Left hindlimb (tissue), 1 donor: ENCODE results near the gene TTLL12.
"Not testable (repeated sequence)": the region's sequence is repeated elsewhere in the genome, so short reads cannot be mapped to it uniquely, and the experiment has no call there.

Experiments used
- DNase-seq: peaks from one replicate; pipeline ENCODE4 v3.0.0-alpha.2; 2018

Gene TTLL12

DNA sequence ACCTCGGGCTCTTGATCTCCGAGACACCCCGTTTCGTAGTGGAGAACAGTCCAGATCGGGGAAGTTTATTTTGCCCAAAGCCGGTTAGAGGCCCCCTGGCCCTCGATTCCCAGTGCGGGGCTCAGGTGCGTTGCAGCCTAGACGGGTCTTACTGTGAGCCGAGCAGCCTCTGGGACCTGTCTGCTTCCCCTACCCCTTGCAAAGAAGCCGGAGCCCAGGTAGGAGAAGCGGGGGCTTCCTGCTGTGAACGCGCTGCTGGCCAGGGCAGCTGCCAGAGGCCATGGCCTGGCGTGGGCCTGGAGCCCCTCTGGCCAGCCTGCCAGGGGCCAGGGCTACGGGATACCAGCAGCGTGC is 35.0 kb downstream of the TTLL12 start:
- no peak for DNase-seq

DNA sequence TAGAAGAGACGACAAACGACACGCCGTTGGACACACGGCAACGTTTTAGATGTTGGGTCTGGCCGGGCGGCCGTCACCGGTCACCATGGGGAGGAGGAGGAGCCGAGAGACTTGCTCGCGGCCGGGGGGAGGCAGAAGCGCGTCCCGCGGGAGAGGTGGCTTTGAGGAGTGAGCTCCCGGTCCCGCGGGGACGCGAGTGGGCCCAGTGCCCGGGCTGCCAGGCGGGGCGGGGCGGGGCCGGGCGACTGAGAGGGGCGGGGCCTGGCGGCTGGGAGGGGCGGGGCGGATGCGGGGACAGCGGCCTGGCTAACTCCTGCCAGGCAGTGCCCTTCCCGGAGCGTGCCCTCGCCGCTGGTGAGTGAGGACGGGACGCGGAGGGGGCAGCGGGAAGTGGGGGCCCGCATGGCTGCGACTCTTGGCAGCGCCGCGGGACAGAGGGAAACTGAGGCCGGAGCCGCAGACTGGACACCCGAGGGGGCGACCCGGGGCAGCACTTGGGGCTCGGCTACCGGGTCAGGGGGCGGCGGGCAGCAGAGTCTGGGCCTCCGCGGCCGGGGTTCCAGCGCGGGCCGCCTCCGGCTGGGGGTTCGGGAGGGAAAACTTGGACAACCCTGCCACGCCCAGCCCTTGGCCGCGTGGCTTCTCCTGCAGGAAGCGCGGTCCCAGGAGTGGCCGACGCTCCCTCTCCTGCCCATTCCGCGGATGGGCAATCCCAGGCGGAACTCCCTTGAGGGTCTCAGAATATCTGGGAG is 35.5 kb downstream of the TTLL12 start, which contains the start of gene TSPO:
Gene TSPO, plus strand, starts transcription at position 309 of the 752 bp plus-strand sequence. CDS start 7,680 bp downstream, outside the sequence.
- peak; percentile 82 for DNase-seq

DNA sequence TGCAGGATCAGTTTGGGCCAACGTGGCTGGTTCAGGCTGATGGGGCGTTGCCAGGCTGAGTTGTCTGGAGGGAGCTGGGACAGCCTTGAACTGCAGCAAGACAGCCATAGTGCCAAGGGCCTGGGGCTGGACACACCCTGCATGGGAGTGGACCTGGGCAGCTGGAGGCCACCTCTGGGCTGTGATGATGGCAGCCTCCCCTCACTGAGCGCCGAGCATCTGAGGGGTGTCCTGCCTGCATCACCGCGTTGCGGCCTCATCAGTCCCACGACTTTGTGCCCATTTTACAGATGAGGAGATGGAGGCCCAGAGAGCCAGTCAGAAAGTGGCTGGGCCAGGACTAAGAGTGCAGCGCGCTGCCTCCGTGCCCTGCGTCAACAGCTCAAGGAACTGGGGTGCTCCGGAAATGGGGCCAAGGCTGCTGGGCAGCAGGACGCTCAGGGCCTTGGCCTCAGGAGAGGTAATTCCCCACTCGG is 36.2 kb downstream of the TTLL12 start:
- no peak for DNase-seq

DNA sequence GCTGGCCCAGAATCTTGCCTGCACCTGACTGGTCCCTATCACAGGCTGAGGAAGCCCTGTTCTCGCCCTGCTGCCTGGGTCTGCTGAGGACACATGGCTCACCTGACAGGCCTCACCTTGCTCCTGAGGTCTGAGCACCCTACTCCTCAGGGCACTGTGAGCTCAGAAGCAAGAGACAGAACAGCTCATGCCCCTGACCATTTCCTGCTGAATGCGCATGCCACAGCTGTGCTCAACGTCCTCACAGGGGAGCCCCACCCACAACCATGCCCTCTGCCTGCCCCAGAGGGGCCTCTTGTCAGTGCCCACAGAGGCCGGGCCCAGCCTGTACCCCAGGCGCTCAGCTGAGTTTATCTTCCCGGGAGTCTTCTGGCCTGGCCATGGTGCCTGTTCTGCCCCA is 38.4 kb downstream of the TTLL12 start:
- no peak for DNase-seq

DNA sequence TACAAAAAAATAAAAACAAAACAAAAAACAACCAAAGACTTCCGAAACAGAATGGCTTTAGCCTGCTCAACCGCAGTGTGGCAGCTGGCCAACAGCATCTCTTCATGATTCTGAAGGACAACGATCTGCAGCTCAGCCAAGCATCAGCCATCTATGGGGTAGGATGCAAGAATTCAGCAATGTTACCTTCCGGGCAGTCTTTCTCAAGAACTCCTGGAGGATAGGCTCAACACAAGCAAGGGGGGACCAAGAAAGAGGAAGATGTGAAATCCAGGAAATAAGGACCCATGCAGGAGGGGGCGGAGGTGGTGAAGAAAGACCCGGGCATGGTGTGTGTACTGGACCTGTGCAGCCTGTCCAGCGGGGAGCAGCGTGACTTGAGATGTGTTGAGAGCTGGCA is 39.1 kb downstream of the TTLL12 start:
- DNase-seq = no peak

DNA sequence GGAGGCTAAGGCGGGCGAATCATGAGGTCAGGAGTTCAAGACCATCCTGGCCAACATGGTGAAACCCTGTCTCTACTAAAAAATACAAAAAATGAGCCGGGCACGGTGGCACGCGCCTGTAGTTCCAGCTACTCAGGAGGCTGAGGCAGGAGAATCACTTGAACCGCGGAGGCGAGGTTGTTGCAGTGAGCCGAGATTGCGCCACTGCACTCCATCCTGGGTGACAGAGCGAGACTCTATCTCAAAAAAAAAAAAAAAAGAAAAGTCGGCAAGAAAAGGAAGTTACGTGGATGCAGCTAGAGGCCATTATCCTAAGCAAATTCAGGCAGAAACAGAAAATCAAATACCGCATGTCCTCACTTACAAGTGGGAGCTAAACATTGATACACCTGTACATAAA is 40.6 kb downstream of the TTLL12 start:
- not testable (repeated sequence) for DNase-seq

DNA sequence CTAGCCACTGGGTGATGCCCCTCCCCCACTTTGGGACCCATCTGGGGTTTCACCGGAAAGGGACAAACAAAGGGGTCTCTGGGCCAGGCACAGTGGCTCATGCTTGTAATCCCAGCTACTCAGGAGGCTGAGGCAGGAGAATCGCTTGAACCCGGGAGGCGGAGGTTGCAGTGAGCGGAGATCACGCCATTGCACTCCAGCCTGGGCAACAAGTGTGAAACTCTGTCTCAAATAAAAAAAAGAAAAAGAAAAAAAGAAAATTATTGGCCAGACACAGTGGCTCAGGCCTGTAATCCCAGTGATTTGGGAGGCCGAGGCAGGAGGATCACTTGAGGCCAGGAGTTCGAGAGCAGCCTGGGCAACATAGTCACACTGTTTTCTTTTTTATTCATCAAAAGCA is 41.6 kb downstream of the TTLL12 start:
- DNase-seq = not testable (repeated sequence)

DNA sequence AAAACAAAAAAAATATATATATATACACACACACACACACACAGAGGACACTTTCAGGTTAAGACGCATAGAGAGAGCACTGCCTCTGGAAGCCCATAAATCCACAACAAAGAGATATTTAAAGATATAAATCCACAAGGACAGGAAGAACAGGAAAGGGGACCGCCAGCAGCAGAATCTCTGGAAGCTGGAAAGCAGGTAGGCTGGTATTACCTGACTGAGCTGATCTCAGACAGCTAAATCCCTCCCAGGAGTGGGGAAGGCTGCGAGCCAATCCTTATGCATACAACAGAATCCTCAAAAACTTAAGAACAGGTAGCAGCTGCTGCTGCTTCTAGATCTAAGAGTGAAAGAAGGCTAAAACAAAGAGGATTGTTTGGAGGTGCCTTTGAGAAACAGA is 42.0 kb downstream of the TTLL12 start:
- no peak for DNase-seq

DNA sequence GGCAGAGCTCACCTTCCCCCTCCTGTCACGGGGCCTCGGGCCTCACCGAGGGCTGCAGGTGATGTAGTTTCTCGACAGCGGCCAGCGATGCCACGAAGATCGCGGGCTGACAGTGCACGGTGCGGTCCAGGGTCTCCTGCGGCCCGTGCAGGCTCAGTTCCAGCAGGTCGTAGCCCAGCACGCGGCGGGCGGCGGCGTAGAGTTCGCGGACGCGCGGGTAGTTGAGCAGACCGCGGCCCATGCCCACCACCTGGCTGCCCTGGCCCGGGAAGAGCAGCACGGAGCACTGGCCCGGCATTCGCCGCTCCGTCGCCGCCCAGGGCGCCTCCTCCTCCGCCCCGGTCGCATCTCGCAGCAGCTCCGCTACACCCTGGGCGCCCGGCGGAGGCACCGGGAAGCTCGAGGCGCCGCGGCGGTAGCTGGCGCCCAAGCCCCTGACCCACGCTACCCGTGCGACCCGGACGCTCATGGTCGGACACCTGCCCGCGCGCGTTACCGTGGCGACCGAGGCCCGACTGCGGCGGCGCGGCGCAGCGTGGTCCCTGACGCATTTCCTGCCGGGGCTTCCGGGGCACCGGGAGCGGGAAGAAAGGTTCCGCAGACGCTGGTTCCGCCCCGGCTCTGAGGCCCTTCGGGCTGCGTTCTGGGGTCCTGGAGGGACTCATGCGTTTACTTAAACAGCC is 43.9 kb downstream of the TTLL12 start, which contains the start of gene MCAT:
Gene MCAT, minus strand, starts transcription at position 519 of the 683 bp plus-strand sequence. Its CDS starts 50 bp downstream, at position 469.
- peak; percentile 88 for DNase-seq

DNA sequence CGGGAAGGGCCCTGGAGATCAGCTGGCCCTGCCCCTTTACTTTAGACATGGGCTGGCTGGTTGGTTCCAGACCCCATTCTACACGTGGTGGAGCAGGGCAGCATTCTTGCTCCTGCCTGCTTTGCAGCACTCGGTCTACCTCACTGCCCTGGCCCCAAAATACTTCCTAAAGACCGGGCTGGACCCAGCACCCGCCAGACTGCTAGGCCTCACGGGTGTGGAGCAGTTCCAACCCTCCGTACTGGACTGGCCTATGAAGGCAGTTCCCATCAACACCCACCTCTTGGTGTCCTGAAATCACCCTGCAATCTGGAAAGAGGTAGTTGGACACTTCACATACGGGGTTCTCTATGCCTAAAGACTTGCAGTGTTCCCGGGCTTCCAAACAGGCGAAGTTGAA is 50.1 kb downstream of the TTLL12 start:
- no peak for DNase-seq

DNA sequence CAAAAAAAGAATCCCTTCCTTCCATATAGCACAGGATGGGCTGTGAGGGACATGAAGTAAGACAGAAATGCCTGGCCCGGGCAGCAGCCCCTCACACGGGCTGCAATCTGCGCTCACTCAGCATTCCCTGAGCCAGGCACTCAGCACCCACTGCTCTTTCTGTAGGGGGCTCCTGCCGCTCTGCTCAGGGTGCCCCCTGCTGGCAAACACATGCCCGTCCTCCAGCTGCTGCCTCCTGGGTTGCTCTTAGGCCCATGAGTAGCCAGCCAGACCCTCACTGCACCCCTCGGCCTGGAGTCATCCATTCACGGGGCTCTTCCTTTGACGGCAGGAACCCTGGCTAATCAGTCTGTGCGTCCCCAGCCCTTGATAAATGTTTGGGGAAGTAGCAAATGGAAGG is 50.7 kb downstream of the TTLL12 start:
- DNase-seq = no peak

DNA sequence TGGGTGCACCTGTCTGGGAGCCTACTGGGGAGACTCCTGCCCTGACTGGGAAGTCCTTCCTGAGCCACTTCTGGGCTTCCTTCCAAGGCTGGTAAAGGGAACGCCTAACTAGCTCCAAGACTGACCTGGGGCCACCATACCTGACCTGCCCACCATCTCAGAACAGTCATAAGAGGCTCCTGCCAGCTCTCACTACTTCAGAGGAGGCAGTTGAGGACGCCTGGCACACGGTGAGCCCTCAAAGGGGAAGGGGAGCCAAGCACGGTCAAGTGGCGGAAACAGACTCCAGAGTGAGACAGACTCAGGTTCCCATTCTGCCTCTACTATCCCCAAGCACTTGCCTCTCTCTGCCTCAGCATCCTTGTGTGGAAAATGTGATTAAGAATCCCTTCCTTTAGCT is 51.4 kb downstream of the TTLL12 start:
- DNase-seq = no peak

DNA sequence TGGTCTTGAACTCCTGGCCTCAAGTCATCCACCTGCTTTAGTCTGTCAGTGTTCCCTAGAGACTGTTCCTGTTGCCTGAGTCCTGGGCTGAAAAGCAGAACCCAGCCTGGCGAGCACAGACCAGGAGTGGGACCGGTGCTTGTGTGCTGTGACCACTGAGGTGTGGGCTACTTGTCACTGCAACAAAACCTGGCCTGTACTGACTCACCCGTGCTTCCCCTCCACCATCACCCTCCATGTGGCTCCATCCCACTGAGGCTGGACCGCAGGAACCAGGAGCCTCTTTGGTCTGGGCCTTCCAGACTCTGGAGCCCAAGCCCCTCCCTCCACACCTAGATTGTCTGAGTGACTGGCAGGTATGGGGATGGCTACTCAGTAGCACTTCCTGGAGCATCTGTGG is 52.4 kb downstream of the TTLL12 start:
- no peak for DNase-seq

DNA sequence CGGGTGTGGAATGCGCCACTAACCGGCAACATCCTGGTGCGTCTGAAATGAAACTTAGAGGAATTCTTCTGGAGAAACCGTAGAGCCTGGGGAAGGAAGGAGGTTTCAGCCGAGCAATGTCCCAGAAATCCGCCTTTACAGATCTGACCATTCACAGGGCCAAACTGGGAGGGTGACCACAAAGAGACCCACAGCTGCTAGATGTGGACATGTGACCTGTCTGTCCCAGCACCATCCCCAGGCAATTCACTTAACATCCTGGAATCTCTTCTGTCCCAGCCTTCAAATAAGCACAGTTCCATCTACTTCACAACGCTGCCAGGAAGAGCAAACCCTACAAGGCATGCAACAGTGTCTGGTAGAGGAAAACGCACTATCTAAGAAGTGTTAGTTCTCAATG is 53.5 kb downstream of the TTLL12 start:
- no peak for DNase-seq

DNA sequence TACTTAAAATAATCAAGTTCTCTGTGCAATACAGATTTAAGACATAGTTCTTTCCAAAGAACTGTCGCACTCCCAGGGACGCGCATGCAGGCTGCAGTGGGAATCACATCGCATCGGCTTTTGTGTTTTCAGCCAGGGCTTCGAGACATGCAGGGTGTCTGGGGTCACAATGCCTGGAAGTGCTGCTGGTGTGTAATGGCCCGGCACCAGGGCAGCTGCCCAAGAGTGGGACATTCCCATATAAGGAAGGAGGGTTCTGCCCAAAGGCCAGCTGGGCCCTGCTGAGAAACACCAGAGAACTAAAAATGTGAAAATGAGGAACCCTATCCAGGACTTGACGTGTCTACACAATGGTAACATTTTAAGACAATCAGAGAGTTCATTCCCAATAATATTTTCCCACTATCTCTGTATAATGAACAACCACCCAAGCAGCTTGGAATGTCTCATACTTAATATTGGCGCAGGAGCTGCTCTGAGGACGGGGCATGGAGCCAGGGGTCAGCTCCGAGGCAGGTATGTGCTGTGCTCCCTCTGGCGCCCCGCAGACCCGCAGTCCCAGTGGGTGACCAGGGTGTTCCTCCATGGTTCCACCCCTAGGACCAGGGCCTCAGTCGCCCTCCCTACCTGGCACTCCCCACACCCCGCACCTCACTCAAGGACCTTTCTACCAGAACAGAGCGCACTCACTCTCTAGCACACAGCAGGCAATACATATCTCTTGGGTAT is 55.0 kb downstream of the TTLL12 start:
- DNase-seq = no peak

DNA sequence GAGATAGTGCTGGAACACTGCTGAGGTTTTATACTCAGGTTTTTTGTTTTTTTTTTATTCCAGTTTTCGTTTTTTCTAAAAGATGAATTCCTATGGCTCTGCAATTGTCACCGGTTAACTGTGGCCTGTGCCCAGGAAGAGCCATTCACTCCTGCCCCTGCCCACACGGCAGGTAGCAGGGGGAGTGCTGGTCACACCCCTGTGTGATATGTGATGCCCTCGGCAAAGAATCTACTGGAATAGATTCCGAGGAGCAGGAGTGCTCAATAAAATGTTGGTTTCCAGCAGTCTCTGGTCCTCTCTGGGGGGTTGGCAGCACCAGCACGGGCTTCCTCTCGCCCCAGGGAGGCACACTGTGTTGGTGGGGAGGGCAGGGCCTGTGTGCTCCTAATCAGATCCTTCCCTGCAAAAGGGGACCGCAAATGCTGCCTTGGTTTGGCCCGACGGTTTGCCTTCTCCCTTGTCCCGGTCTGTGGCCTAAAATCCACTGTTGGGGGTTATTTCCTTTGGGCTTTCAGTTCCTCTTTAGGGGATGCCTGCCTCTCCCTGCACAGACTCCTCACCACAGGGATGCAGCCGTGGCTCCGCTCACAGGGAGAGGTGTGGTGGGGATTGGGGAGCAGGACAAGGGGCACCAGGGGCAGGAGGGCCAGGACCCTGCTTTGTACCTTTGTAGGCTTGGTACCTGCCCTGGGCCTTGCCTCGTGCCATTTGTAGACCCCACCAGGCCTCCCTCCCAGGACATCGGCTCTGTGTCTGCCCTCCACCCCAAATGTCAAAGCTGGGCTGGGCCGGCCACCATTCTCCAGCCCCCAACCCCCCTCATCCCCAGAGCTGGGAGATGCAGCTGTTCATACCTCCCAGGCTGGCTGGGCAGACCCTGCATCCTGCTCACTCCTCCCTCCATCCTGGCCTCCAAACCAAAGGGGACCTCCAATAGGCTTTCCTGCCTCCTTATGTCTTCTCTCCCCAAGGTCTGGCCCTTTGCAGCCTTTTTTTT is 57.2 kb downstream of the TTLL12 start:
- no peak for DNase-seq

DNA sequence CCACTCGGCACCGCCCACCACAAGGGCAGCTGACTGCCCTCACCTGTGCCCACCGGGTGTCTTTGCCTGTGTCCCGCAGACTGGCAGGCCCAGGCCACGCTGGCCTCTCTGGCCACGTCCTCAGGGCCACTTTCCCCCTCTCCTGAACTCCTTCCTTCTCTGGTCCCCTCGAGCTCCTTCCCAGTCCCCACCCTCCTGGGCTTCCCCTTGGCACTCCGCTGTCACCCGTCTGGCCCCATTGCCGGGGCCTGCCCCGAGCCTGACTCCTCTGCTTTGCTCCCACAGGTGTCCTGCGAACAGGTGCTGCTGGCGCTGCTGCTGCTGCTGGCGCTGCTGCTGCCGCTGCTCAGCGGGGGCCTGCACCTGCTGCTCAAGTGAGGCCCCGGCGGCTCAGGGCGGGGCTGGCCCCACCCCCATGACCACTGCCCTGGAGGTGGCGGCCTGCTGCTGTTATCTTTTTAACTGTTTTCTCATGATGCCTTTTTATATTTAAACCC is 58.0 kb downstream of the TTLL12 start:
- DNase-seq = no peak

DNA sequence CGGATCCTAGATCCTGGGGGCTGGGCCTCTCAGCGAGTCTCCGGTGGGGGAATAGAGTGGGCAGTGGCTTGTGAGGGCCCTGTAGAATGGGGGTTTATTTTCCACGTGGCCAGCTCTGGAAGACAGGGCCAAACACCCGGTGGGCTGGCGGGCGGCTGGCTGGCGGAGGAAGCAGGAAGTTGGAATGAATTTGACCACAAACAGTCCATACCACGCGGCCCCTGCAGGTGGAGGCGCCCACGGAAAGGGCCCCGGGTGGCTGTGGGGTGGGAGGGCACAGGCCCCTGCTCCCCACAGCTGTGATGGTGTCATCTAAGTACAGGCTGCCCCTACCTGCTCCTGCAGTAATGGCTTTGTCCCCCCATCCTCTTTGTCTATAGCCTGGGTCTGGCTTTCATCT is 58.8 kb downstream of the TTLL12 start:
- DNase-seq = no peak

DNA sequence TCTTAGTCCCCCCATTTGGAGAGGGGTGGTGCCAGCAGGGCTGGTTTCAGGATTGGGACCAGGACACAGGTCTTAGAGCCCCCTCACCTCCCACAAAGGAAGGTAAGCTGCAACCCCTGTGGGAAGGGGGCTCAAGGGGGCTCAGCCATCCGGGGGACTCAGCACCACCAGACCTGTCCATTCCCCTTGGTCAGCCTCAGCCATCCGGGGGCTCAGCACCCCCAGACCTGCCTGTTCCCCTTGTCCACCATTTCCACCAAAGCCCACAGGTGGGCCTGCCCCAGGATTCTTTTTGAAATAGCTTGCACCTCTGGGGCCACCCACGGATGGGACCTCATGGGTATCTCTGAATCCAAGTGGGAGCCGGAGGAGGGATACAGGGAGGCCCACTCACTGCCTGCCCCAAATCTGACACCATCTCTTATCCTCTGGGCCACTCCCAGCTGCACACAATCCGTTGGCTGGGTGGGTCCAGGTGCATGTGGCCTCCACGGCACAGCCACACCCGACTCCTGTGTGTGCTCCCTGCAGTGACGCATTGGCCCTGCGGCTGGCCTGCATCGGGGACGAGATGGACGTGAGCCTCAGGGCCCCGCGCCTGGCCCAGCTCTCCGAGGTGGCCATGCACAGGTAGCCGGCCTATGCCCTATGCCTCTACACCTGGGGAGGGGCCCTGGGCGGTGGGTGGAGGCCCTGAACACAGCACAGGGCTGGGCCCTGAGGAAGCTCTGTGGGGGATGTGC is 59.6 kb downstream of the TTLL12 start:
- no peak for DNase-seq

DNA sequence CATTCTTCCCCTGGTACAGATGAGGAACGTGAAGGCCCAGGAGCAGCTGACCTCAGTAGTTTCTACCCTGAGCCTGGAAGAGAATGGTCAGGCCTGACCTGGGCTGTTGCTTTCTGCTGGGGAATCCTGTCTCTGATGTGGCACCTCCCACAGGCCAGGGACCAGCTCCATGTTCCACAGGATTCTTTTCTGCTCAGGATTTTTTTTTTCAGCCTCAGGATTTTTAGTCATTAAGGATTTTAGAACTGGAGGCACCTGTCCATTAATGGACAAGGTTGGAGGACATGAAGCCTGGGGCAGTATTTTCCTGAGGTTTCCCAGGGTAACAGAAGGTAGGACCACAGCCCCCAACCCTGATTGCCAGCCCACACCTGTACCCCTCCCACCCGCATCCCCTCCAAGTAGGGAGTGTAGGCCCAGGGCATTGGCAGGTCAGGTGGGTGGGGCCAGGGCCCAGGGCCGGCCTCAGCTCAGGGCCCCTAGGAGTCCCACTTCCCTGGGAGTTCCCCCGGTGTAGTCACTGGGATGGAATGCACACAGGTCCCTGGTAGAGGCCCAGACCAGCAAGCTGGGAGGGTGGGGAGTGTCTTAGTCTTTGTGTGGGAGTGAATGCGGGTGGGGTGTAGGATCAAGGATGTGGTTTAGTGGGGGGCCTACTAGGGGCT is 60.3 kb downstream of the TTLL12 start:
- no peak for DNase-seq

DNA sequence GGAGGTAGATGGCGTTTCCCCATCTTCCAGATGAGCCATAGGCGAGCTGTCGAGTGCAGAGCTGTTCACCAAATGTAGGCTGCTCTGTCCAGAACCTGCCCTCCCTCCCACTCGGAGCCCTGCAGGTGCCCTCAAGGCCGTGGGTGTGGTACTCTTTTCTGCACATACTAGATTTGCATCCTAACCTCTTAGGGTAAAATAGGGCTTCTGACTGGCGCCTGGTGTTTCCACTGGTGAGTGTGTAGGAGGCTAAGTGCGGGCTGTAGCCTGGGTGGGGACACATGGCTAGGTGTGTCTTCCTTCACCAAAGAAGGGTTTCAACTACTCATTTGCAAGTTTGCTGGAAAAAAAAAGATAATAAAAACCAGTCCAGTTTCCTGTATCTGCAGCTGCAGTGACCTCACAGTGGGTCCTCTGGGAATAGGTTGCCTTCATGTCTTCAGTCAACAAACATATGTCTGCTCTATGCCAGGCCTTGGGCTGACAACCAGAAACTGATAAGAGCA is 67.9 kb downstream of the TTLL12 start:
- DNase-seq = no peak
